Hematopoietic multipotent progenitor cell treated with erythropoietin and hydrocortisone succinate and interleukin-3 and kit ligand, for 17 days (in vitro differentiated cells): Measurements from ENCODE around the gene C10orf90.
"Not testable (repeated sequence)": the region's sequence is repeated elsewhere in the genome, so short reads cannot be mapped to it uniquely, and the experiment has no call there.

Experiments used
- DNase-seq: peaks from one replicate; pipeline ENCODE4 v3.0.0-alpha.2; 2015; ENCODE audit warnings: low spot score

Gene C10orf90

GRCh38 chr10:126392068-126392467 lies 278.4 kb downstream of the C10orf90 start:
- no peak for DNase-seq

- DNase-seq, result no peak
Observed at GRCh38 chr10:126391192-126391885, 279.2 kb downstream of the C10orf90 start.

GRCh38 chr10:126390324-126390723 lies 280.2 kb downstream of the C10orf90 start:
- DNase-seq, result no peak

- no peak for DNase-seq
Observed at GRCh38 chr10:126387931-126388911, 282.3 kb downstream of the C10orf90 start, which contains the start of gene ADAM12. ADAM12 (minus strand) TSS chr10:126388477; CDS start chr10:126388145, 332 bp downstream.

GRCh38 chr10:126387041-126387921 lies 283.2 kb downstream of the C10orf90 start:
- no peak for DNase-seq

GRCh38 chr10:126384269-126384873 lies 286.1 kb downstream of the C10orf90 start:
- no peak for DNase-seq

- no peak for DNase-seq
Observed at GRCh38 chr10:126380352-126381076, 290.0 kb downstream of the C10orf90 start.

GRCh38 chr10:126379166-126379565 lies 291.3 kb downstream of the C10orf90 start:
- DNase-seq, result not testable (repeated sequence)

GRCh38 chr10:126376956-126377355 lies 293.5 kb downstream of the C10orf90 start:
- no peak for DNase-seq

- no peak for DNase-seq
Observed at GRCh38 chr10:126375926-126376554, 294.5 kb downstream of the C10orf90 start.

- DNase-seq, result no peak
Observed at GRCh38 chr10:126375299-126375698, 295.2 kb downstream of the C10orf90 start.
